Activated B cell treated with CpG ODN at 0.5 μM for 24 hours (primary cell): ENCODE data around the gene RSPH3. TPM values are rescaled to one million over a fixed set of nuclear protein-coding genes. Genes with fewer than 3 reads are reported as not detected.
A peak's percentile ranks its signal among the peaks of the same experiment; 100 is the strongest.
"Not testable (repeated sequence)": the region's sequence is repeated elsewhere in the genome, so short reads cannot be mapped to it uniquely, and the experiment has no call there.

Source experiments
- ATAC-seq: fragments of 200-7000 bp; cut with Tn5 transposase; one replicate; pipeline ENCODE4 v1.10.0; 2021; ENCODE audit warnings: low read depth, mild to moderate bottlenecking, moderate library complexity
- CTCF ChIA-PET: fragments of 350-600 bp; sonication (Branson Sonifier 250); formaldehyde crosslinking; loops from one replicate; lab custom pipeline; 2021; ENCODE audit warnings: antibody characterized with exemption; lab: Charles Lee
- POLR2A ChIA-PET: fragments of 350-600 bp; sonication (Branson Sonifier 250); formaldehyde crosslinking; loops from one replicate; lab custom pipeline; 2021; ENCODE audit warnings: antibody characterized with exemption; lab: Charles Lee
- DNase-seq: peaks from one replicate; pipeline ENCODE4 v3.0.0; 2022
- H3K27ac Mint-ChIP-seq: one replicate; pipeline ENCODE4 v1.8.0; 2020; ENCODE audit warnings: mixed read lengths
- H3K27me3 Mint-ChIP-seq: one replicate; pipeline ENCODE4 v1.8.0; 2021; ENCODE audit warnings: mixed read lengths
- H3K36me3 Mint-ChIP-seq: one replicate; pipeline ENCODE4 v1.8.0; 2021; ENCODE audit warnings: low read depth, mixed read lengths
- H3K4me1 Mint-ChIP-seq: one replicate; pipeline ENCODE4 v1.8.0; 2021; ENCODE audit warnings: mixed read lengths
- H3K4me3 Mint-ChIP-seq: one replicate; pipeline ENCODE4 v1.8.0; 2020; ENCODE audit warnings: mild to moderate bottlenecking, mixed read lengths
- H3K9me3 Mint-ChIP-seq: one replicate; pipeline ENCODE4 v1.8.0; 2020; ENCODE audit warnings: mixed read lengths
- CTCF ChIP-seq: fragments of 200-600 bp; IDR thresholded peaks from one replicate; pipeline ENCODE4 v1.8.0; 2022; ENCODE audit warnings: antibody characterized with exemption, mild to moderate bottlenecking
- intact Hi-C: fragments of 100-400 bp; cut with micrococcal nuclease; formaldehyde crosslinking; loops from one replicate; pipeline ENCODE4 v1.15.1; 2024
- total RNA-seq: library from RNA; stranded (reverse); gene quantifications from 2 replicates; pipeline ENCODE4 v1.2.3, GENCODE V29; 2022

The RSPH3 gene
- total RNA-seq, 1 donor from 2014 or later, result 2.4 TPM

- ChIA-PET POLR2A (interaction anchor here (0.6 to 2.6 kb wide), 17 partner anchors 12 to 1139 kb away, joined by 3 to 26 read pairs (median 4); partner anchors contain the start of gene EZR), CTCF (interaction anchor here (0.8 to 2.7 kb wide), 27 partner anchors 19 to 298 kb away, joined by 3 to 22 read pairs (median 4); partner anchors contain the start of gene EZR)
- H3K9me3 Mint-ChIP-seq, result no peaks in the 10 kb centered on the region
- H3K4me3 Mint-ChIP-seq, result no peak overlapping the region
- ATAC-seq (peak; percentile 87), DNase-seq (peak; percentile 20)
- H3K36me3 Mint-ChIP-seq, result no peaks in the 10 kb centered on the region
- peaks cover 34% of the 10 kb centered on the region for H3K4me1 Mint-ChIP-seq
- no peak for TF ChIP-seq CTCF
- H3K27me3 Mint-ChIP-seq, result no peaks in the 10 kb centered on the region
- H3K27ac Mint-ChIP-seq, result no peak overlapping the region
- intact Hi-C loops, result loop anchor here (1.0 to 5.0 kb wide), 7 partner anchors 14 to 254 kb away; no protein-coding TSS in a partner anchor
Measured at GRCh38 chr6:158958504-158959386, 41.3 kb downstream of the RSPH3 start.

- intact Hi-C loops, result loop anchor here (5.0 kb wide), 1 partner anchor 43 kb away; no protein-coding TSS in a partner anchor
- peak; percentile 64 for ATAC-seq
- H3K9me3 Mint-ChIP-seq, result no peaks in the 10 kb centered on the region
- H3K4me1 Mint-ChIP-seq, result peaks cover 34% of the 10 kb centered on the region
- peak overlapping the region; percentile 59 for H3K27ac Mint-ChIP-seq
- H3K27me3 Mint-ChIP-seq, result no peaks in the 10 kb centered on the region
- CTCF ChIA-PET, result no interaction called here
- POLR2A ChIA-PET, result interaction anchor here (0.6 kb wide), 1 partner anchor 152 kb away, joined by 3 read pairs; no protein-coding TSS in a partner anchor
- H3K36me3 Mint-ChIP-seq, result no peaks in the 10 kb centered on the region
- H3K4me3 Mint-ChIP-seq, result peak overlapping the region; percentile 6
- TF ChIP-seq CTCF, result no peak
- DNase-seq, result no peak
Measured at GRCh38 chr6:158955255-158955654, 44.7 kb downstream of the RSPH3 start.

- ATAC-seq (no peak), DNase-seq (no peak)
- H3K27me3 Mint-ChIP-seq, result no peaks in the 10 kb centered on the region
- CTCF ChIA-PET, result interaction anchor here (0.6 kb wide), 1 partner anchor 153 kb away, joined by 3 read pairs; no protein-coding TSS in a partner anchor
- no peak for TF ChIP-seq CTCF
- peak overlapping the region; percentile 59 for H3K27ac Mint-ChIP-seq
- POLR2A ChIA-PET, result interaction anchor here (0.6 to 0.8 kb wide), 2 partner anchors 85 to 151 kb away, joined by 3 read pairs; no protein-coding TSS in a partner anchor
- H3K36me3 Mint-ChIP-seq, result no peaks in the 10 kb centered on the region
- H3K4me3 Mint-ChIP-seq, result no peak overlapping the region
- H3K4me1 Mint-ChIP-seq, result peaks cover 34% of the 10 kb centered on the region
- no peaks in the 10 kb centered on the region for H3K9me3 Mint-ChIP-seq
- intact Hi-C loops, result loop anchor here (5.0 kb wide), 1 partner anchor 42 kb away; no protein-coding TSS in a partner anchor
Measured at GRCh38 chr6:158954753-158955152, 45.2 kb downstream of the RSPH3 start.

- DNase-seq, H3K9me3 Mint-ChIP-seq, H3K36me3 Mint-ChIP-seq, H3K27me3 Mint-ChIP-seq, H3K4me3 Mint-ChIP-seq, CTCF ChIA-PET, intact Hi-C loops, POLR2A ChIA-PET, H3K27ac Mint-ChIP-seq, ATAC-seq: not testable (repeated sequence)
- peaks cover 21% of the 10 kb centered on the region for H3K4me1 Mint-ChIP-seq
Measured at GRCh38 chr6:158952011-158952410, 48.0 kb downstream of the RSPH3 start.

- CTCF ChIA-PET, ATAC-seq, H3K27me3 Mint-ChIP-seq, POLR2A ChIA-PET, H3K4me3 Mint-ChIP-seq, H3K27ac Mint-ChIP-seq, DNase-seq, H3K36me3 Mint-ChIP-seq, intact Hi-C loops, H3K9me3 Mint-ChIP-seq: not testable (repeated sequence)
- peaks cover 17% of the 10 kb centered on the region for H3K4me1 Mint-ChIP-seq
Measured at GRCh38 chr6:158951565-158951964, 48.4 kb downstream of the RSPH3 start.

- Mint-ChIP-seq H3K27me3 (no peaks in the 10 kb centered on the region), H3K4me1 (no peaks in the 10 kb centered on the region), H3K4me3 (no peak overlapping the region), H3K9me3 (peaks cover 5% of the 10 kb centered on the region), H3K36me3 (peaks cover 2% of the 10 kb centered on the region), H3K27ac (no peak overlapping the region)
- CTCF ChIA-PET, result no interaction called here
- intact Hi-C loops, result no loop called here
- no peak for TF ChIP-seq CTCF
- ATAC-seq (no peak), DNase-seq (no peak)
- POLR2A ChIA-PET, result interaction anchor here (0.6 kb wide), 1 partner anchor 75 kb away, joined by 5 read pairs; no protein-coding TSS in a partner anchor
Measured at GRCh38 chr6:158947284-158947683, 52.7 kb downstream of the RSPH3 start.
